Stomach (tissue), 9 donors: ENCODE measurements around the gene RASSF6. TPM values are rescaled to one million over a fixed set of nuclear protein-coding genes. Genes with fewer than 3 reads are reported as not detected.

Experiments
- DNase-seq, 2 donors: peaks; one replicate each; pipeline versions ENCODE4 v3.0.0 to v3.0.0-alpha.2; 2013 to 2019
- H3K27ac ChIP-seq, 5 donors: fragments of 200-600 bp in 4 of 5; sonication (generic) in 4 of 5; one replicate each; pipeline ENCODE4 v1.5.1; 2013 to 2019; ENCODE audit warnings: mild to moderate bottlenecking in 1 of 5, moderate library complexity in 1 of 5
- H3K27me3 ChIP-seq, 3 donors: fragments of 200-600 bp; sonication (generic); one replicate each; pipeline ENCODE4 v1.5.1; 2017 to 2019; ENCODE audit warnings: mixed run types in 1 of 3
- H3K36me3 ChIP-seq, 4 donors: fragments of 200-600 bp; sonication (generic); 1 replicate in 3 of 4; 2 replicates in 1 of 4; pipeline ENCODE4 v1.5.1; 2016 to 2019
- H3K4me1 ChIP-seq, 4 donors: fragments of 200-600 bp; sonication (generic); one replicate each; pipeline ENCODE4 v1.5.1; 2016 to 2019
- H3K4me3 ChIP-seq, 4 donors: fragments of 200-600 bp; sonication (generic) in 3 of 4; one replicate each; pipeline ENCODE4 v1.5.1; 2016 to 2019; ENCODE audit warnings: mild to moderate bottlenecking in 1 of 4
- H3K9me3 ChIP-seq, 4 donors: fragments of 200-600 bp; sonication (generic); one replicate each; pipeline ENCODE4 v1.5.1; 2016 to 2019
- EP300 ChIP-seq: sonication (generic); formaldehyde crosslinking; IDR thresholded peaks from one replicate; pipeline ENCODE4 v1.6.1; 2017; ENCODE audit warnings: antibody characterized with exemption
- POLR2A ChIP-seq, 4 donors: fragments of 450-650 bp; IDR thresholded peaks; one replicate each; pipeline ENCODE4 v1.6.1; 2016; ENCODE audit warnings: antibody characterized with exemption in 4 of 4, control low read depth in 2 of 4, mild to moderate bottlenecking in 1 of 4, moderate library complexity in 1 of 4
- POLR2AphosphoS5 ChIP-seq, 3 donors: sonication (generic); formaldehyde crosslinking; IDR thresholded peaks; one replicate each; pipeline ENCODE4 v1.6.1; 2016; ENCODE audit warnings: antibody characterized with exemption in 3 of 3
- WGBS, 5 donors: extraction: QIAGEN DNeasy Blood & Tissue Kit in 3 of 5; methylation state at CpG; one replicate each; pipeline versions ENCODE4 v1.1.5 to v1.1.7; 2013 to 2018; 5-methylcytosine and 5-hydroxymethylcytosine counted together
- intact Hi-C: fragments of 100-400 bp; cut with DNase I; formaldehyde crosslinking; loops from one replicate; pipeline ENCODE4 v1.15.1; 2023; ENCODE audit warnings: low total_unique reads
- polyA plus RNA-seq, 3 donors: library from polyadenylated mRNA; stranded (reverse); fragments of 200-250 nt; gene quantifications; one replicate each; pipeline ENCODE4 v1.2.3, GENCODE V29; 2013
- total RNA-seq, 5 donors: library from RNA; depleted of rRNA; stranded (reverse); fragments of >200 nt; gene quantifications; one replicate each; pipeline versions ENCODE4 v1.1.0 to v1.2.3, GENCODE V29; 2014 to 2016
- TF ChIP-seq, protein P1 (sequence below), 7 experiments: fragments of 450-650 bp in 4 of 7; fragments of 200-600 bp in 3 of 7; sonication (generic) in 3 of 7; IDR thresholded peaks; one replicate each; pipeline ENCODE4 v1.5.1; 2016 to 2019; ENCODE audit warnings: antibody characterized with exemption in 7 of 7, control low read depth in 2 of 7, mild to moderate bottlenecking in 1 of 7
- donor health status: healthy with polysubstance abuse.
- donor health status: Bipolar disorder and iron deficiency.
- donor health status: healthy.

The RASSF6 gene
- total and polyA plus RNA-seq, 8 donors = 5.0 to 51.8 (median 13.5) TPM

- Histone ChIP-seq H3K27me3 (no peaks in the 10 kb centered on the region), H3K9me3 (no peaks in the 10 kb centered on the region)
- intact Hi-C loops = no loop called here
Measured at GRCh38 chr4:73585345-73585744, 34.9 kb downstream of the RASSF6 start.

DNA sequence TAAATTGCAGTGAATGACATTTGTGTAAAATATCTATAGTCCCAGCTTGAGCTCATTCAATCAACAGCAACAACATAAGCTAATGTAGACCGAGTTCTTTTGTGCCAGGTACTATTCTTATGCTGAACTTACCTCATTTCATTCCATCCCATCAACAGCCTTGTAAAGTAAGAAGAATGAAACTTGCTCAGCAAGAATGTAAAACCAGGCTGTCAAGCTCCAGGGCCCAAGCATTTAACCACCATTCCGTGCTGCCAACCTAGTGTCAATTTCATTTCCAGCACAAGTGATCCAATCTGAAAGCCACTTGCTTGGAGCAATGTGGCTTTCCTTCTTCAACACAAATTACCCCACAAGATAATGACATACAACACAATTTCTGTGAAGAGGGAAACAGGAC lies 36.6 kb downstream of the RASSF6 start:
- H3K4me3 ChIP-seq = no peak overlapping the region
- H3K27ac ChIP-seq = no peak overlapping the region
- H3K36me3 ChIP-seq = peaks cover 0 to 37% (median 10%) of the 10 kb centered on the region in 4 donors
- no peak for DNase-seq
- no peak for TF ChIP-seq EP300
- TF ChIP-seq, protein P1, sequence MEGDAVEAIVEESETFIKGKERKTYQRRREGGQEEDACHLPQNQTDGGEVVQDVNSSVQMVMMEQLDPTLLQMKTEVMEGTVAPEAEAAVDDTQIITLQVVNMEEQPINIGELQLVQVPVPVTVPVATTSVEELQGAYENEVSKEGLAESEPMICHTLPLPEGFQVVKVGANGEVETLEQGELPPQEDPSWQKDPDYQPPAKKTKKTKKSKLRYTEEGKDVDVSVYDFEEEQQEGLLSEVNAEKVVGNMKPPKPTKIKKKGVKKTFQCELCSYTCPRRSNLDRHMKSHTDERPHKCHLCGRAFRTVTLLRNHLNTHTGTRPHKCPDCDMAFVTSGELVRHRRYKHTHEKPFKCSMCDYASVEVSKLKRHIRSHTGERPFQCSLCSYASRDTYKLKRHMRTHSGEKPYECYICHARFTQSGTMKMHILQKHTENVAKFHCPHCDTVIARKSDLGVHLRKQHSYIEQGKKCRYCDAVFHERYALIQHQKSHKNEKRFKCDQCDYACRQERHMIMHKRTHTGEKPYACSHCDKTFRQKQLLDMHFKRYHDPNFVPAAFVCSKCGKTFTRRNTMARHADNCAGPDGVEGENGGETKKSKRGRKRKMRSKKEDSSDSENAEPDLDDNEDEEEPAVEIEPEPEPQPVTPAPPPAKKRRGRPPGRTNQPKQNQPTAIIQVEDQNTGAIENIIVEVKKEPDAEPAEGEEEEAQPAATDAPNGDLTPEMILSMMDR (IDR thresholded peaks at IDR 0.05) = no peak
- no peaks in the 10 kb centered on the region for H3K9me3 ChIP-seq
- H3K27me3 ChIP-seq = no peaks in the 10 kb centered on the region
- 52 to 85% (median 70%) methylated on average over 2 of the region's 2 CpGs for WGBS, 5 donors
- intact Hi-C loops = no loop called here
- H3K4me1 ChIP-seq = no peaks in the 10 kb centered on the region

More at GRCh38 chr4:73585345-73585744, 34.9 kb downstream of the RASSF6 start:
- TF ChIP-seq POLR2A (IDR thresholded peaks at IDR 0.05) (no peak), POLR2AphosphoS5 (IDR thresholded peaks at IDR 0.05) (no peak), EP300 (no peak)
- TF ChIP-seq, protein P1 (IDR thresholded peaks at IDR 0.05) = no peak
- DNase-seq = no peak
- Histone ChIP-seq H3K27ac (no peak overlapping the region), H3K4me3 (no peak overlapping the region), H3K36me3 (peaks cover 0 to 37% (median 10%) of the 10 kb centered on the region in 4 donors), H3K4me1 (peaks cover 0 to 17% (median 11%) of the 10 kb centered on the region in 4 donors)

DNA sequence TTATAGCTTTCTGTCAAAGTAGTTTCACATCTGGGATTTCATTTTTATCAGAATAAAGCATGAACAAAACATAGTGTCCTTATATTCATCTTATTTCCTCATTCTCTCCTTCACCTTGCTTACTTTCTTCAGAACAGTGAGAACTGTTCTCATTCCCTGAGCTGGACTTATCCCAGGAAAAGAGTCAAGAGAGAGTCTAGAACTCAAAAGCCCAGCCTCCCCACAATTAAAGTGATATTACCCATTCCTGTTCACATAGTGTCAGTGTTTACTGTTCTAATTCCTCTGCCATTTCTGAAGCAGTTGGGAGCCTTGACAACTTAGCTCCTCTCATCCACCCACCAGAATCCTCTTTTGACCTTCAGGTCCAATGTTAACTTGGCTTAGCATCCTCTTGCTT lies 42.9 kb downstream of the RASSF6 start:
- no peaks in the 10 kb centered on the region for H3K27me3 ChIP-seq
- H3K4me3 ChIP-seq = no peak overlapping the region
- no peak for TF ChIP-seq EP300
- TF ChIP-seq, protein P1 (IDR thresholded peaks at IDR 0.05) = no peak
- no peak for TF ChIP-seq POLR2A (IDR thresholded peaks at IDR 0.05)
- TF ChIP-seq POLR2AphosphoS5 (IDR thresholded peaks at IDR 0.05) = no peak
- H3K9me3 ChIP-seq = no peaks in the 10 kb centered on the region
- H3K4me1 ChIP-seq = peaks cover 0 to 24% (median 15%) of the 10 kb centered on the region in 4 donors
- DNase-seq = no peak
- peak overlapping the region in 2 of 5 donors; percentile 45 to 52 for H3K27ac ChIP-seq
- intact Hi-C loops = loop anchor here (10.0 kb wide), 1 partner anchor 77 kb away; no protein-coding TSS in a partner anchor
- peaks cover 0 to 11% (median 5%) of the 10 kb centered on the region in 4 donors for H3K36me3 ChIP-seq

- intact Hi-C loops = loop anchor here (10.0 kb wide), 1 partner anchor 78 kb away; no protein-coding TSS in a partner anchor
- H3K36me3 ChIP-seq = peaks cover 0 to 9% (median 2%) of the 10 kb centered on the region in 4 donors
- no peaks in the 10 kb centered on the region for H3K9me3 ChIP-seq
- H3K27me3 ChIP-seq = no peaks in the 10 kb centered on the region
- H3K4me3 ChIP-seq = no peak overlapping the region
- H3K4me1 ChIP-seq = peaks cover 0 to 24% (median 15%) of the 10 kb centered on the region in 4 donors
- WGBS, 5 donors = 68 to 82% (median 73%) methylated on average over 3 of the region's 3 CpGs
- DNase-seq = no peak
- H3K27ac ChIP-seq = peak overlapping the region in 1 of 5 donors; percentile 45
- TF ChIP-seq EP300 (no peak), POLR2A (IDR thresholded peaks at IDR 0.05) (no peak), POLR2AphosphoS5 (IDR thresholded peaks at IDR 0.05) (no peak)
- TF ChIP-seq, protein P1 (IDR thresholded peaks at IDR 0.05) = no peak
Measured at GRCh38 chr4:73576381-73576780, 43.9 kb downstream of the RASSF6 start.
